B cell (primary cell): ENCODE results near the gene ADI1. TPM values are rescaled to one million over a fixed set of nuclear protein-coding genes. Genes with fewer than 3 reads are reported as not detected.

Experiments used
- ATAC-seq: fragments of 200-7000 bp; cut with Tn5 transposase; one replicate; pipeline ENCODE4 v1.10.0; 2021; ENCODE audit warnings: low read depth, mild to moderate bottlenecking, moderate number of reproducible peaks, moderate library complexity
- CTCF ChIA-PET: fragments of 350-600 bp; sonication (Branson Sonifier 250); formaldehyde crosslinking; loops from one replicate; lab custom pipeline; 2021; ENCODE audit warnings: antibody characterized with exemption, inconsistent platforms; lab: Charles Lee
- POLR2A ChIA-PET: fragments of 350-600 bp; sonication (Branson Sonifier 250); formaldehyde crosslinking; loops from one replicate; lab custom pipeline; 2021; ENCODE audit warnings: antibody characterized with exemption; lab: Charles Lee
- DNase-seq: peaks from one replicate; pipeline ENCODE4 v3.0.0; 2013
- H2AFZ ChIP-seq: 2 replicates; pipeline ENCODE4 v1.6.1; 2012; ENCODE audit warnings: mild to moderate bottlenecking, low read depth, low read length; ENCODE audit not compliant: insufficient read depth, poor library complexity, severe bottlenecking
- H3K27ac ChIP-seq, 2 donors: 1 replicate in 1 of 2; 2 replicates in 1 of 2; pipeline ENCODE4 v1.5.1; 2012 to 2013; ENCODE audit warnings: low read length in 2 of 2, mild to moderate bottlenecking in 2 of 2, moderate library complexity in 1 of 2
- H3K27me3 ChIP-seq, 4 experiments: fragments of 200-600 bp in 1 of 4; sonication (generic) in 1 of 4; replicated peaks in 1 of 4; 1 replicate in 2 of 4; 2 replicates in 2 of 4; pipeline versions ENCODE4 v1.6.1 to v1.7.0; 2013 to 2016; ENCODE audit warnings: low read length in 3 of 4, mild to moderate bottlenecking in 2 of 4, mixed read lengths in 1 of 4, moderate library complexity in 1 of 4; ENCODE audit not compliant: insufficient read depth in 4 of 4, control insufficient read depth in 3 of 4; ENCODE audit errors: control extremely low read depth in 1 of 4
- H3K36me3 ChIP-seq, 2 experiments: replicated peaks in 1 of 2; 1 replicate in 1 of 2; 2 replicates in 1 of 2; pipeline versions ENCODE4 v1.6.1 to v1.7.1; 2013; ENCODE audit warnings: low read length in 1 of 2; ENCODE audit not compliant: insufficient read depth in 2 of 2, control insufficient read depth in 1 of 2; ENCODE audit errors: control extremely low read depth in 1 of 2, extremely low read depth in 1 of 2
- H3K4me1 ChIP-seq, 2 donors: fragments of 200-600 bp in 1 of 2; sonication (generic) in 1 of 2; 1 replicate in 1 of 2; 2 replicates in 1 of 2; pipeline versions ENCODE4 v1.5.1 to v1.6.1; 2013 to 2017; ENCODE audit warnings: low read length in 2 of 2; ENCODE audit not compliant: control insufficient read depth in 2 of 2, insufficient read depth in 2 of 2
- H3K4me2 ChIP-seq: replicated peaks from 2 replicates; pipeline ENCODE3; 2012; ENCODE audit warnings: mild to moderate bottlenecking, low read depth, low read length; ENCODE audit not compliant: poor library complexity, severe bottlenecking
- H3K4me3 ChIP-seq, 5 experiments: fragments of 200-600 bp in 1 of 5; sonication (generic) in 1 of 5; 1 replicate in 3 of 5; 2 replicates in 2 of 5; pipeline versions ENCODE4 v1.5.1 to v1.7.0; 2011 to 2016; ENCODE audit warnings: low read length in 4 of 5, mild to moderate bottlenecking in 4 of 5, low read depth in 2 of 5, control low read depth in 1 of 5, moderate library complexity in 1 of 5; ENCODE audit not compliant: insufficient read depth in 1 of 5; ENCODE audit errors: control extremely low read depth in 1 of 5, extremely low read depth in 1 of 5
- H3K79me2 ChIP-seq: fragments of 200-600 bp; sonication (generic); one replicate; pipeline ENCODE4 v1.6.0; 2016; ENCODE audit warnings: low read length; ENCODE audit not compliant: control insufficient read depth, insufficient read depth
- H3K9ac ChIP-seq: fragments of 200-600 bp; sonication (generic); 2 replicates; pipeline ENCODE4 v1.6.1; 2017; ENCODE audit warnings: mild to moderate bottlenecking, low read length, moderate library complexity
- H3K9me3 ChIP-seq, 3 donors: one replicate each; pipeline versions ENCODE4 v1.6.1 to v1.7.1; 2013; ENCODE audit warnings: low read length in 2 of 3; ENCODE audit not compliant: control insufficient read depth in 2 of 3, insufficient read depth in 1 of 3; ENCODE audit errors: control extremely low read depth in 1 of 3
- H4K20me1 ChIP-seq: 2 replicates; pipeline ENCODE4 v1.6.0; 2012; ENCODE audit warnings: mild to moderate bottlenecking, low read length; ENCODE audit not compliant: insufficient read depth, control insufficient read depth, poor library complexity, severe bottlenecking
- H3K27ac Mint-ChIP-seq: one replicate; pipeline ENCODE4 v1.8.0; 2021; ENCODE audit warnings: mixed read lengths
- H3K27me3 Mint-ChIP-seq: one replicate; pipeline ENCODE4 v1.8.0; 2021; ENCODE audit warnings: mixed read lengths
- H3K4me1 Mint-ChIP-seq: one replicate; pipeline ENCODE4 v1.8.0; 2021; ENCODE audit warnings: mixed read lengths
- H3K4me3 Mint-ChIP-seq: one replicate; pipeline ENCODE4 v1.8.0; 2021; ENCODE audit warnings: mixed read lengths
- H3K9me3 Mint-ChIP-seq: one replicate; pipeline ENCODE4 v1.8.0; 2022; ENCODE audit warnings: mixed read lengths; ENCODE audit not compliant: insufficient read depth
- CTCF ChIP-seq: fragments of 200-600 bp; IDR thresholded peaks from one replicate; pipeline ENCODE4 v1.8.0; 2022; ENCODE audit warnings: antibody characterized with exemption, mild to moderate bottlenecking
- EZH2 ChIP-seq: IDR thresholded peaks from 2 replicates; pipeline ENCODE4 v1.6.1; 2012; ENCODE audit warnings: borderline replicate concordance, low read depth, mild to moderate bottlenecking, moderate library complexity, low read length; ENCODE audit not compliant: insufficient read depth, poor library complexity, severe bottlenecking
- WGBS: methylation state at CpG from one replicate; pipeline ENCODE4 v1.1.5; 2013; ENCODE audit warnings: missing lambda C conversion rate; ENCODE audit not compliant: insufficient coverage; 5-methylcytosine and 5-hydroxymethylcytosine counted together
- intact Hi-C: fragments of 100-400 bp; cut with micrococcal nuclease; formaldehyde crosslinking; loops from one replicate; pipeline ENCODE4 v1.10.0; 2022
- polyA plus RNA-seq: library from polyadenylated mRNA; depleted of rRNA; stranded (reverse); fragments of >200 nt; gene quantifications from 2 replicates; pipeline ENCODE4 v1.2.3, GENCODE V29; 2012
- total RNA-seq, 2 donors: library from RNA; stranded (reverse); fragments of 120-200 nt in 1 of 2; gene quantifications; 1 replicate in 1 of 2; 2 replicates in 1 of 2; pipeline versions ENCODE4 v1.2.3 to v1.2.4, GENCODE V29; 2013 to 2022

ADI1 gene
- total and polyA plus RNA-seq, 2 donors (not counting 1 experiment from before 2014, with no cell fraction given), result 15.2 to 23.1 TPM

GRCh38 chr2:3535794-3536681 lies 16.7 kb upstream of the ADI1 start:
- TF ChIP-seq EZH2 (no peak), CTCF (no peak)
- ChIA-PET POLR2A (interaction anchor here (0.7 to 1.1 kb wide), 2 partner anchors 17 to 22 kb away, joined by 3 read pairs; partner anchors contain the start of gene RNASEH1), CTCF (interaction anchor here (1.3 kb wide), 1 partner anchor 16 kb away, joined by 3 read pairs; no protein-coding TSS in a partner anchor)
- 67% methylated on average over 20 of the region's 24 CpGs for WGBS
- Histone ChIP-seq H3K27ac (peak overlapping the region; percentile 18 to 55), H3K9ac (peak overlapping the region; percentile 25), H4K20me1 (no peaks in the 10 kb centered on the region), H3K79me2 (no peaks in the 10 kb centered on the region), H3K36me3 (peaks cover 0 to 2% of the 10 kb centered on the region in 2 experiments), H2AFZ (peak overlapping the region; percentile 56), H3K4me1 (peaks cover 3 to 7% of the 10 kb centered on the region in 2 donors), H3K4me2 (peak overlapping the region; percentile 52), H3K9me3 (peaks cover 0 to 6% (median 0%) of the 10 kb centered on the region in 3 donors), H3K27me3 (no peaks in the 10 kb centered on the region), H3K4me3 (peak overlapping the region in 3 of 5 experiments; percentile 26 to 41 (median 32))
- Mint-ChIP-seq H3K4me3 (peak overlapping the region; percentile 77), H3K27ac (peak overlapping the region; percentile 50), H3K27me3 (no peaks in the 10 kb centered on the region), H3K9me3 (no peaks in the 10 kb centered on the region), H3K4me1 (peaks cover 11% of the 10 kb centered on the region)
- ATAC-seq (peak; percentile 17), DNase-seq (peak; percentile 20)
- intact Hi-C loops, result no loop called here

GRCh38 chr2:3535467-3535793 lies 16.1 kb upstream of the ADI1 start:
- Mint-ChIP-seq H3K27me3 (no peaks in the 10 kb centered on the region), H3K4me1 (peaks cover 11% of the 10 kb centered on the region), H3K27ac (no peak overlapping the region), H3K4me3 (peak overlapping the region; percentile 77), H3K9me3 (no peaks in the 10 kb centered on the region)
- intact Hi-C loops, result no loop called here
- no peak overlapping the region for H3K4me3 ChIP-seq
- POLR2A ChIA-PET, result interaction anchor here (0.7 to 1.1 kb wide), 2 partner anchors 17 to 23 kb away, joined by 3 read pairs; partner anchors contain the start of gene RNASEH1
- no peaks in the 10 kb centered on the region for H4K20me1 ChIP-seq
- peaks cover 0 to 2% of the 10 kb centered on the region in 2 experiments for H3K36me3 ChIP-seq
- WGBS, result 47% methylated on average over 5 of the region's 5 CpGs
- CTCF ChIA-PET, result interaction anchor here (1.3 kb wide), 1 partner anchor 15 kb away, joined by 3 read pairs; no protein-coding TSS in a partner anchor
- peaks cover 3 to 7% of the 10 kb centered on the region in 2 donors for H3K4me1 ChIP-seq
- no peak overlapping the region for H3K9ac ChIP-seq
- peaks cover 0 to 6% (median 0%) of the 10 kb centered on the region in 3 donors for H3K9me3 ChIP-seq
- no peaks in the 10 kb centered on the region for H3K27me3 ChIP-seq
- TF ChIP-seq EZH2 (no peak), CTCF (no peak)
- H2AFZ ChIP-seq, result peak overlapping the region; percentile 56
- ATAC-seq, result no peak
- peak overlapping the region; percentile 52 for H3K4me2 ChIP-seq
- no peak for DNase-seq
- no peaks in the 10 kb centered on the region for H3K79me2 ChIP-seq
- H3K27ac ChIP-seq, result peak overlapping the region in 1 of 2 donors; percentile 18
